HepG2 (cell line): Measurements from ENCODE around the gene RNASE4. TPM values are rescaled to one million over a fixed set of nuclear protein-coding genes. Genes with fewer than 3 reads are reported as not detected.

Experiments used
- AHR ChIP-seq: IDR thresholded peaks from 2 replicates; pipeline ENCODE4 v1.6.1; 2018; ENCODE audit warnings: missing genetic modification reagents, missing compliant biosample characterization
- BORCS8-MEF2B ChIP-seq: sonication (generic); formaldehyde crosslinking; IDR thresholded peaks from 2 replicates; pipeline ENCODE4 v1.8.0; 2022; ENCODE audit warnings: mild to moderate bottlenecking, missing genetic modification reagents
- KDM2A ChIP-seq: sonication (generic); formaldehyde crosslinking; IDR thresholded peaks from 2 replicates; pipeline ENCODE4 v1.4.0; 2020; ENCODE audit warnings: low read depth, missing genetic modification reagents, borderline replicate concordance
- NCOA5 ChIP-seq: sonication (generic); formaldehyde crosslinking; IDR thresholded peaks from 2 replicates; pipeline ENCODE4 v1.4.0; 2020; ENCODE audit warnings: missing genetic modification reagents
- STAT5B ChIP-seq: sonication (generic); formaldehyde crosslinking; IDR thresholded peaks from 2 replicates; pipeline ENCODE4 v1.4.0; 2020; ENCODE audit warnings: missing genetic modification reagents
- TOPORS ChIP-seq: sonication (generic); formaldehyde crosslinking; IDR thresholded peaks from 2 replicates; pipeline ENCODE4 v1.8.0; 2023; ENCODE audit warnings: mild to moderate bottlenecking, missing genetic modification reagents
- ZFP90 ChIP-seq: sonication (generic); formaldehyde crosslinking; IDR thresholded peaks from 2 replicates; pipeline ENCODE4 v1.8.0; 2022; ENCODE audit warnings: missing genetic modification reagents, mild to moderate bottlenecking, inconsistent platforms, borderline replicate concordance
- polyA plus RNA-seq, 8 experiments: library from polyadenylated mRNA; depleted of rRNA in 3 of 8; stranded (reverse) in 7 of 8; unstranded in 1 of 8; fragments of >200 nt; fragmentation: Illumina TruSeq in 4 of 8; extraction: Trizol in 4 of 8; gene quantifications; 2 replicates each; pipeline versions ENCODE4 v1.2.1 to v1.2.3, GENCODE V29; 2011 to 2016; ENCODE audit warnings: low read depth in 4 of 8, missing spikeins in 1 of 8, mixed read lengths in 1 of 8; ENCODE audit not compliant: insufficient read depth in 1 of 8
- total RNA-seq, 5 experiments: library from RNA; depleted of rRNA; stranded (reverse); fragments of >200 nt; fragmentation: Illumina TruSeq; extraction: Trizol; gene quantifications; 2 replicates each; pipeline ENCODE4 v1.2.3, GENCODE V29; 2016; ENCODE audit warnings: low read depth in 1 of 5
- TF ChIP-seq, protein P1 (sequence below): sonication (generic); formaldehyde crosslinking; IDR thresholded peaks from 2 replicates; pipeline ENCODE4 v1.4.0; 2020; ENCODE audit warnings: missing genetic modification reagents
- TF ChIP-seq, protein P2 (sequence below): sonication (generic); formaldehyde crosslinking; IDR thresholded peaks from 2 replicates; pipeline ENCODE4 v1.4.0; 2020; ENCODE audit warnings: missing genetic modification reagents
- TF ChIP-seq, protein P3 (sequence below): IDR thresholded peaks from 2 replicates; pipeline ENCODE4 v1.4.0; 2020; ENCODE audit warnings: mild to moderate bottlenecking, missing genetic modification reagents
- TF ChIP-seq, protein P4 (sequence below): sonication (generic); formaldehyde crosslinking; IDR thresholded peaks from 2 replicates; pipeline ENCODE4 v1.4.0; 2020; ENCODE audit warnings: missing genetic modification reagents, borderline replicate concordance
- TF ChIP-seq, protein P5 (sequence below): sonication (generic); formaldehyde crosslinking; IDR thresholded peaks from 2 replicates; pipeline ENCODE4 v1.4.0; 2020; ENCODE audit warnings: mild to moderate bottlenecking, missing genetic modification reagents
- TF ChIP-seq, protein P6 (sequence below): IDR thresholded peaks from 2 replicates; pipeline ENCODE4 v1.6.1; 2016; ENCODE audit warnings: mild to moderate bottlenecking

RNASE4 gene
- total and polyA plus RNA-seq, 2 of the 13 experiments (the other 11 are each of a cell fraction or from before 2014, with no cell fraction given), result 109 to 983 TPM

DNA sequence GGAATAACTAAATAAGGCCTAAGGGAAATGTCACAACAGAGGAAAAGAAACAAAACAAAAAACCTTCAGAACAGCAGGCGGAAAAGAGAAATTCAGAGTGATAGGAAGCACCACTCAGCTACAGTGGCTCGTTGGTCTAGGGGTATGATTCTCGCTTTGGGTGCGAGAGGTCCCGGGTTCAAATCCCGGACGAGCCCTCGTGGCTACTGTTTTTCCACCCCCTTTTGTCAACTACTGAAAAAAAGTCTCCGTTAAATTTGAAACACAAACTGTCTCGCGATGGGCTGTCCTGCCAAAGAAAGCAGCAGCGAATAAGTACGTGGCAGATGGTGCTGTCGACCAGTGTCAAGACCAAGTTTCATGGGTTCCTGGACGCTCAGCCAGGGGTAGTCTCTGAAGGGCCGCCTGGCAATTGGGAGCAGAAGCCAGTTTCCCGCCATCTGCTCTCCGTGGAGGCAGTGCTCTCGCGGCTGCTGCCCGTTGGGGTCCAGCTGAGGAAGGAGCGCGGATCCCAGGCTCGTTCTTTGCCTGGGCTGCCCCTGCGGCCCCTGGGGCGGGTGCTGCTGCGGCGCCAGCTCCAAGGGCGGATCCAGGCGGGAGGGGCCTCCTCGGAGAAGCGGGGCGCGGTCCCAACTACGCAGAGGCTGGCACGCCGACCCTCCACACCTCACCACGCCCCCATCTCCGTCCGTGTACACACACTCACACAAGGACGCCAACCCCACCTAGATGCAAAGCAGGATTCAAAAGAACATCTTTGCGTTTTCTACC lies at the start of gene RNASE4 (continued):
- TF ChIP-seq, protein P1, sequence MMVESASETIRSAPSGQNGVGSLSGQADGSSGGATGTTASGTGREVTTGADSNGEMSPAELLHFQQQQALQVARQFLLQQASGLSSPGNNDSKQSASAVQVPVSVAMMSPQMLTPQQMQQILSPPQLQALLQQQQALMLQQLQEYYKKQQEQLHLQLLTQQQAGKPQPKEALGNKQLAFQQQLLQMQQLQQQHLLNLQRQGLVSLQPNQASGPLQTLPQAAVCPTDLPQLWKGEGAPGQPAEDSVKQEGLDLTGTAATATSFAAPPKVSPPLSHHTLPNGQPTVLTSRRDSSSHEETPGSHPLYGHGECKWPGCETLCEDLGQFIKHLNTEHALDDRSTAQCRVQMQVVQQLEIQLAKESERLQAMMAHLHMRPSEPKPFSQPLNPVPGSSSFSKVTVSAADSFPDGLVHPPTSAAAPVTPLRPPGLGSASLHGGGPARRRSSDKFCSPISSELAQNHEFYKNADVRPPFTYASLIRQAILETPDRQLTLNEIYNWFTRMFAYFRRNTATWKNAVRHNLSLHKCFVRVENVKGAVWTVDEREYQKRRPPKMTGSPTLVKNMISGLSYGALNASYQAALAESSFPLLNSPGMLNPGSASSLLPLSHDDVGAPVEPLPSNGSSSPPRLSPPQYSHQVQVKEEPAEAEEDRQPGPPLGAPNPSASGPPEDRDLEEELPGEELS (CRISPR knock-in tag), result peak; percentile 64; the same call in 1 of the 2 replicates
- TF ChIP-seq, protein P2, sequence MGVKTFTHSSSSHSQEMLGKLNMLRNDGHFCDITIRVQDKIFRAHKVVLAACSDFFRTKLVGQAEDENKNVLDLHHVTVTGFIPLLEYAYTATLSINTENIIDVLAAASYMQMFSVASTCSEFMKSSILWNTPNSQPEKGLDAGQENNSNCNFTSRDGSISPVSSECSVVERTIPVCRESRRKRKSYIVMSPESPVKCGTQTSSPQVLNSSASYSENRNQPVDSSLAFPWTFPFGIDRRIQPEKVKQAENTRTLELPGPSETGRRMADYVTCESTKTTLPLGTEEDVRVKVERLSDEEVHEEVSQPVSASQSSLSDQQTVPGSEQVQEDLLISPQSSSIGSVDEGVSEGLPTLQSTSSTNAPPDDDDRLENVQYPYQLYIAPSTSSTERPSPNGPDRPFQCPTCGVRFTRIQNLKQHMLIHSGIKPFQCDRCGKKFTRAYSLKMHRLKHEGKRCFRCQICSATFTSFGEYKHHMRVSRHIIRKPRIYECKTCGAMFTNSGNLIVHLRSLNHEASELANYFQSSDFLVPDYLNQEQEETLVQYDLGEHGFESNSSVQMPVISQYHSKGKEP (CRISPR knock-in tag), result peak; percentile 88; the same call in 1 of the 2 replicates
- TF ChIP-seq ZFP90 (CRISPR knock-in tag) (peak; percentile 79; the same call in 1 of the 2 replicates), TOPORS (CRISPR knock-in tag) (peak; percentile 96), STAT5B (CRISPR knock-in tag) (peak; percentile 65; the same call in 1 of the 2 replicates), NCOA5 (CRISPR knock-in tag) (peak; percentile 62; the same call in 1 of the 2 replicates), BORCS8-MEF2B (CRISPR knock-in tag) (peak; percentile 28; the same call in 1 of the 2 replicates), AHR (CRISPR knock-in tag) (peak; percentile 73; the same call in 1 of the 2 replicates), KDM2A (peak; percentile 71; the same call in 1 of the 2 replicates)
- TF ChIP-seq, protein P3, sequence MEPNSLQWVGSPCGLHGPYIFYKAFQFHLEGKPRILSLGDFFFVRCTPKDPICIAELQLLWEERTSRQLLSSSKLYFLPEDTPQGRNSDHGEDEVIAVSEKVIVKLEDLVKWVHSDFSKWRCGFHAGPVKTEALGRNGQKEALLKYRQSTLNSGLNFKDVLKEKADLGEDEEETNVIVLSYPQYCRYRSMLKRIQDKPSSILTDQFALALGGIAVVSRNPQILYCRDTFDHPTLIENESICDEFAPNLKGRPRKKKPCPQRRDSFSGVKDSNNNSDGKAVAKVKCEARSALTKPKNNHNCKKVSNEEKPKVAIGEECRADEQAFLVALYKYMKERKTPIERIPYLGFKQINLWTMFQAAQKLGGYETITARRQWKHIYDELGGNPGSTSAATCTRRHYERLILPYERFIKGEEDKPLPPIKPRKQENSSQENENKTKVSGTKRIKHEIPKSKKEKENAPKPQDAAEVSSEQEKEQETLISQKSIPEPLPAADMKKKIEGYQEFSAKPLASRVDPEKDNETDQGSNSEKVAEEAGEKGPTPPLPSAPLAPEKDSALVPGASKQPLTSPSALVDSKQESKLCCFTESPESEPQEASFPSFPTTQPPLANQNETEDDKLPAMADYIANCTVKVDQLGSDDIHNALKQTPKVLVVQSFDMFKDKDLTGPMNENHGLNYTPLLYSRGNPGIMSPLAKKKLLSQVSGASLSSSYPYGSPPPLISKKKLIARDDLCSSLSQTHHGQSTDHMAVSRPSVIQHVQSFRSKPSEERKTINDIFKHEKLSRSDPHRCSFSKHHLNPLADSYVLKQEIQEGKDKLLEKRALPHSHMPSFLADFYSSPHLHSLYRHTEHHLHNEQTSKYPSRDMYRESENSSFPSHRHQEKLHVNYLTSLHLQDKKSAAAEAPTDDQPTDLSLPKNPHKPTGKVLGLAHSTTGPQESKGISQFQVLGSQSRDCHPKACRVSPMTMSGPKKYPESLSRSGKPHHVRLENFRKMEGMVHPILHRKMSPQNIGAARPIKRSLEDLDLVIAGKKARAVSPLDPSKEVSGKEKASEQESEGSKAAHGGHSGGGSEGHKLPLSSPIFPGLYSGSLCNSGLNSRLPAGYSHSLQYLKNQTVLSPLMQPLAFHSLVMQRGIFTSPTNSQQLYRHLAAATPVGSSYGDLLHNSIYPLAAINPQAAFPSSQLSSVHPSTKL (CRISPR knock-in tag), result peak; percentile 62
- TF ChIP-seq, protein P4, sequence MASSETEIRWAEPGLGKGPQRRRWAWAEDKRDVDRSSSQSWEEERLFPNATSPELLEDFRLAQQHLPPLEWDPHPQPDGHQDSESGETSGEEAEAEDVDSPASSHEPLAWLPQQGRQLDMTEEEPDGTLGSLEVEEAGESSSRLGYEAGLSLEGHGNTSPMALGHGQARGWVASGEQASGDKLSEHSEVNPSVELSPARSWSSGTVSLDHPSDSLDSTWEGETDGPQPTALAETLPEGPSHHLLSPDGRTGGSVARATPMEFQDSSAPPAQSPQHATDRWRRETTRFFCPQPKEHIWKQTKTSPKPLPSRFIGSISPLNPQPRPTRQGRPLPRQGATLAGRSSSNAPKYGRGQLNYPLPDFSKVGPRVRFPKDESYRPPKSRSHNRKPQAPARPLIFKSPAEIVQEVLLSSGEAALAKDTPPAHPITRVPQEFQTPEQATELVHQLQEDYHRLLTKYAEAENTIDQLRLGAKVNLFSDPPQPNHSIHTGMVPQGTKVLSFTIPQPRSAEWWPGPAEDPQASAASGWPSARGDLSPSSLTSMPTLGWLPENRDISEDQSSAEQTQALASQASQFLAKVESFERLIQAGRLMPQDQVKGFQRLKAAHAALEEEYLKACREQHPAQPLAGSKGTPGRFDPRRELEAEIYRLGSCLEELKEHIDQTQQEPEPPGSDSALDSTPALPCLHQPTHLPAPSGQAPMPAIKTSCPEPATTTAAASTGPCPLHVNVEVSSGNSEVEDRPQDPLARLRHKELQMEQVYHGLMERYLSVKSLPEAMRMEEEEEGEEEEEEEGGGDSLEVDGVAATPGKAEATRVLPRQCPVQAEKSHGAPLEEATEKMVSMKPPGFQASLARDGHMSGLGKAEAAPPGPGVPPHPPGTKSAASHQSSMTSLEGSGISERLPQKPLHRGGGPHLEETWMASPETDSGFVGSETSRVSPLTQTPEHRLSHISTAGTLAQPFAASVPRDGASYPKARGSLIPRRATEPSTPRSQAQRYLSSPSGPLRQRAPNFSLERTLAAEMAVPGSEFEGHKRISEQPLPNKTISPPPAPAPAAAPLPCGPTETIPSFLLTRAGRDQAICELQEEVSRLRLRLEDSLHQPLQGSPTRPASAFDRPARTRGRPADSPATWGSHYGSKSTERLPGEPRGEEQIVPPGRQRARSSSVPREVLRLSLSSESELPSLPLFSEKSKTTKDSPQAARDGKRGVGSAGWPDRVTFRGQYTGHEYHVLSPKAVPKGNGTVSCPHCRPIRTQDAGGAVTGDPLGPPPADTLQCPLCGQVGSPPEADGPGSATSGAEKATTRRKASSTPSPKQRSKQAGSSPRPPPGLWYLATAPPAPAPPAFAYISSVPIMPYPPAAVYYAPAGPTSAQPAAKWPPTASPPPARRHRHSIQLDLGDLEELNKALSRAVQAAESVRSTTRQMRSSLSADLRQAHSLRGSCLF (CRISPR knock-in tag), result peak; percentile 36; the same call in 1 of the 2 replicates
- TF ChIP-seq, protein P5, sequence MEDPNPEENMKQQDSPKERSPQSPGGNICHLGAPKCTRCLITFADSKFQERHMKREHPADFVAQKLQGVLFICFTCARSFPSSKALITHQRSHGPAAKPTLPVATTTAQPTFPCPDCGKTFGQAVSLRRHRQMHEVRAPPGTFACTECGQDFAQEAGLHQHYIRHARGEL, result no peak
- TF ChIP-seq, protein P6, sequence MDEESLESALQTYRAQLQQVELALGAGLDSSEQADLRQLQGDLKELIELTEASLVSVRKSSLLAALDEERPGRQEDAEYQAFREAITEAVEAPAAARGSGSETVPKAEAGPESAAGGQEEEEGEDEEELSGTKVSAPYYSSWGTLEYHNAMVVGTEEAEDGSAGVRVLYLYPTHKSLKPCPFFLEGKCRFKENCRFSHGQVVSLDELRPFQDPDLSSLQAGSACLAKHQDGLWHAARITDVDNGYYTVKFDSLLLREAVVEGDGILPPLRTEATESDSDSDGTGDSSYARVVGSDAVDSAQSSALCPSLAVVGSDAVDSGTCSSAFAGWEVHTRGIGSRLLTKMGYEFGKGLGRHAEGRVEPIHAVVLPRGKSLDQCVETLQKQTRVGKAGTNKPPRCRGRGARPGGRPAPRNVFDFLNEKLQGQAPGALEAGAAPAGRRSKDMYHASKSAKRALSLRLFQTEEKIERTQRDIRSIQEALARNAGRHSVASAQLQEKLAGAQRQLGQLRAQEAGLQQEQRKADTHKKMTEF, result peak; percentile 92
